Suprapubic skin (tissue), 4 donors: ENCODE results near the gene CNOT11. TPM values are rescaled to one million over a fixed set of nuclear protein-coding genes. Genes with fewer than 3 reads are reported as not detected.
"Not testable (repeated sequence)": the region's sequence is repeated elsewhere in the genome, so short reads cannot be mapped to it uniquely, and the experiment has no call there.

Source experiments
- DNase-seq, 2 donors: peaks; one replicate each; pipeline ENCODE4 v3.0.0-alpha.2; 2019; ENCODE audit warnings: low spot score in 2 of 2
- H3K27ac ChIP-seq: fragments of 200-600 bp; sonication (generic); one replicate; pipeline ENCODE4 v1.5.1; 2019
- H3K27me3 ChIP-seq: fragments of 200-600 bp; sonication (generic); one replicate; pipeline ENCODE4 v1.5.1; 2019
- H3K36me3 ChIP-seq: fragments of 200-600 bp; sonication (generic); one replicate; pipeline ENCODE4 v1.5.1; 2019
- H3K4me1 ChIP-seq: fragments of 200-600 bp; sonication (generic); one replicate; pipeline ENCODE4 v1.5.1; 2019
- H3K4me3 ChIP-seq: fragments of 200-600 bp; sonication (generic); one replicate; pipeline ENCODE4 v1.5.1; 2019; ENCODE audit warnings: mild to moderate bottlenecking
- H3K9me3 ChIP-seq: fragments of 200-600 bp; sonication (generic); one replicate; pipeline ENCODE4 v1.5.1; 2019
- EP300 ChIP-seq: sonication (generic); formaldehyde crosslinking; IDR thresholded peaks from one replicate; pipeline ENCODE4 v1.6.1; 2017; ENCODE audit warnings: antibody characterized with exemption
- POLR2A ChIP-seq, 2 donors: fragments of 450-650 bp; IDR thresholded peaks; one replicate each; pipeline ENCODE4 v1.6.1; 2017; ENCODE audit warnings: antibody characterized with exemption in 2 of 2, mild to moderate bottlenecking in 2 of 2, moderate library complexity in 2 of 2
- POLR2AphosphoS5 ChIP-seq, 3 donors: sonication (generic); formaldehyde crosslinking; IDR thresholded peaks; one replicate each; pipeline ENCODE4 v1.6.1; 2017; ENCODE audit warnings: antibody characterized with exemption in 3 of 3
- WGBS: methylation state at CpG from one replicate; pipeline ENCODE4 v1.1.5; 2018; 5-methylcytosine and 5-hydroxymethylcytosine counted together
- total RNA-seq, 4 donors: library from RNA; depleted of rRNA; stranded (reverse); fragments of >200 nt; gene quantifications; one replicate each; pipeline ENCODE4 v1.1.0, GENCODE V29; 2016
- TF ChIP-seq, protein P1 (sequence below), 2 donors: fragments of 200-600 bp in 1 of 2; fragments of 450-650 bp in 1 of 2; sonication (generic) in 1 of 2; IDR thresholded peaks; one replicate each; pipeline ENCODE4 v1.5.1; 2016 to 2019; ENCODE audit warnings: antibody characterized with exemption in 2 of 2, mild to moderate bottlenecking in 1 of 2, moderate library complexity in 1 of 2

Gene CNOT11
- total RNA-seq, 4 donors from 2014 or later: 24.9 to 32.7 (median 28.6) TPM

DNA sequence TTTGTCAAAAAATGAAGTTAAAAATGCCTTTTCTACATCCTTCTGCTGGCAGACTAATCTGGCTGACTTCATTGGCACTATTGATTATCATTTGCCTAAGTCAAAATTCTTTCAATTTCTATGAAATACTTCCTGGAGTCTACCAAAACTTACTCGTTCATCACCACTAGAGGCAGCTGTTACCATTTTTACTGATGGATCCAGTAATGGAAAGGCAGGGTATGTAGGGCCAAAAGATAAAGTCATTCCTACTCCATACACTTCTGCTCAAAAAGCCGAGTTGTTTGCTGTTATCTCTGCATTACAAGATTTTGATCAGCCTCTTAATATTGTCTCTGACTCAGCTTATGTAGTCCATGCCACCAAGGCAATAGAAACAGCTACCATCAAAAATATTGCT is 12.0 kb upstream of the CNOT11 start:
- WGBS: 20% methylated on average over 2 of the region's 2 CpGs
- not testable (repeated sequence) for H3K4me3 ChIP-seq, H3K9me3 ChIP-seq, H3K27ac ChIP-seq, H3K36me3 ChIP-seq, H3K27me3 ChIP-seq, DNase-seq, H3K4me1 ChIP-seq
- TF ChIP-seq, protein P1, sequence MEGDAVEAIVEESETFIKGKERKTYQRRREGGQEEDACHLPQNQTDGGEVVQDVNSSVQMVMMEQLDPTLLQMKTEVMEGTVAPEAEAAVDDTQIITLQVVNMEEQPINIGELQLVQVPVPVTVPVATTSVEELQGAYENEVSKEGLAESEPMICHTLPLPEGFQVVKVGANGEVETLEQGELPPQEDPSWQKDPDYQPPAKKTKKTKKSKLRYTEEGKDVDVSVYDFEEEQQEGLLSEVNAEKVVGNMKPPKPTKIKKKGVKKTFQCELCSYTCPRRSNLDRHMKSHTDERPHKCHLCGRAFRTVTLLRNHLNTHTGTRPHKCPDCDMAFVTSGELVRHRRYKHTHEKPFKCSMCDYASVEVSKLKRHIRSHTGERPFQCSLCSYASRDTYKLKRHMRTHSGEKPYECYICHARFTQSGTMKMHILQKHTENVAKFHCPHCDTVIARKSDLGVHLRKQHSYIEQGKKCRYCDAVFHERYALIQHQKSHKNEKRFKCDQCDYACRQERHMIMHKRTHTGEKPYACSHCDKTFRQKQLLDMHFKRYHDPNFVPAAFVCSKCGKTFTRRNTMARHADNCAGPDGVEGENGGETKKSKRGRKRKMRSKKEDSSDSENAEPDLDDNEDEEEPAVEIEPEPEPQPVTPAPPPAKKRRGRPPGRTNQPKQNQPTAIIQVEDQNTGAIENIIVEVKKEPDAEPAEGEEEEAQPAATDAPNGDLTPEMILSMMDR (IDR thresholded peaks at IDR 0.05): peak in 1 of 2 donors; percentile 16

DNA sequence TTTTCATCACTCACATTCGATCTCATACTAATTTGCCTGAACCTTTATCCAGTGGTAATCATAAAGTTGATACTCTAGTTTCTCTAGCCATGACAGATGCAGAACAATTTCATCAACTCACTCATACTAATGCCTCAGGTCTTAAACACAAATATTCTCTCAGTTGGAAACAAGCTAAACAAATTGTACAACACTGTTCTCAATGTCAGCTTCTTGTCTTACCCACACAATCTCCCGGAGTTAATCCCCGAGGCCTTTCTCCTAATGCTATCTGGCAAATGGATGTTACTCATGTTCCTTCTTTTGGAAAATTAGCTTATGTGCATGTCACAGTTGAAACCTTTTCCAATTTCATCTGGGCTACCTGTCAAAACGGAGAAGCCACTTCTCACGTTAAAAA is 11.5 kb upstream of the CNOT11 start:
- WGBS: 56% methylated on average over 5 of the region's 5 CpGs

DNA sequence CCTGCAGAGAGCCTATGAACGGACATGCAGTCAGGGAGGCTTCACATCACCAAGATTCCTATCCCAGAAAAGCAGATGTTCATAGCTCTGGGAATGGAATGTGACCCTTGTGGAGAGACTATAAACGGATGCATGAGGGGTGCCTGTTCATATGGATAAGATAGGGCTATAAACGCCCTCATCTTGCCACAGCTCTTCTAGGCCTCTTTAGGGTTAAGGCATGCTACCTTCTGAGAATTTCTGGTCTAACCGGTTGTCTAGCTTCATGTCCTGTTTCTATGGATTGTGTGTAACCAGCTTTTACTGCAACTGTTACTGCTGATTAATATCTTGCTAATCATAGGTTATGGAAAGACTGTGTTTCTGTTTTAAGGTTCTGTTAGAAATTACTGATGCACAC is 8.3 kb upstream of the CNOT11 start:
- 70% methylated on average over 4 of the region's 4 CpGs for WGBS
- not testable (repeated sequence) for H3K27ac ChIP-seq, H3K27me3 ChIP-seq, H3K4me1 ChIP-seq, H3K36me3 ChIP-seq, H3K4me3 ChIP-seq, H3K9me3 ChIP-seq, DNase-seq

More for the DNA sequence above, 11.5 kb upstream of the CNOT11 start:
- no peaks in the 10 kb centered on the region for H3K9me3 ChIP-seq
- no peak overlapping the region for H3K27ac ChIP-seq
- H3K4me1 ChIP-seq: peaks cover 5% of the 10 kb centered on the region
- no peaks in the 10 kb centered on the region for H3K36me3 ChIP-seq
- no peaks in the 10 kb centered on the region for H3K27me3 ChIP-seq
- TF ChIP-seq, protein P1 (IDR thresholded peaks at IDR 0.05): no peak
- TF ChIP-seq POLR2A (IDR thresholded peaks at IDR 0.05) (no peak), POLR2AphosphoS5 (IDR thresholded peaks at IDR 0.05) (no peak), EP300 (no peak)
- no peak overlapping the region for H3K4me3 ChIP-seq
- DNase-seq: no peak

DNA sequence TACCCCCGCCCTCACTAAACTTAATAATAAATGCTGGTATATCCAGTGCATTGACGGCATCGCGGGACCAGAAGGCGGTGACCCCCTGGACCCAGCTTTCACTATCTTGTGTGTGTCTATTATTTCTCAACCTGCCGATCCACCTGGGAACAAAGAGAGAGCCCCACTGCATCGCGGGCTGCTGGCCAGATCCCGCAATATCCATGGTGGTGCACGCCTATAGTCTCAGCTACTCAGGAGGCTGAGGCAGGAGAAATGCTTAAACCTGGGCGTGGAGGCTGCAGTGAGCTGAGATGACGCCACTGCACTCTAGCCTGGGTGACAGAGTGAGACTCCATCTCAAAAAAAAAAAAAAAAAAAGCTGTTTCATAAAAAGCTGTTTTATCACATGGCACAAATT is 7.8 kb upstream of the CNOT11 start:
- not testable (repeated sequence) for H3K36me3 ChIP-seq, H3K4me1 ChIP-seq, H3K9me3 ChIP-seq, DNase-seq, H3K27ac ChIP-seq, H3K4me3 ChIP-seq, H3K27me3 ChIP-seq
- WGBS: 89% methylated on average over 12 of the region's 12 CpGs

DNA sequence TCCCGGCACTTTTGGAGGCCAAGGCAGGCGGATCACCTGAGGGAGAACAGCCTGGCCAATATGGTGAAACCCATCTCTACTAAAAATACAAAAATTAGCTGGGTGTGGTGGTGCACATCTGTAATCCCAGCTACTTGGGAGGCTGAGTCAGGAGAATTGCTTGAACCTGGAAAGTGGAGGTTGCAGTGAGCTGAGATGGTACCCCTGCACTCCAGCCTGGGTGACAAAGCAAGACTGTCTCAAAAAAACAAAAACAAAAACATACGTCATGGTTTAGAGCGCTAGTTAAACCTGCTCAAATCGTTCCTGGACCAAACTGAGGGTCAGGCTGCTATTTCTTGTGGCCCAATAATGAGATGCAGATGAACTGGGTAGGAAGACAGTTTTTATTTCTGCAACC is 7.2 kb upstream of the CNOT11 start:
- not testable (repeated sequence) for DNase-seq, H3K4me1 ChIP-seq, H3K9me3 ChIP-seq, H3K4me3 ChIP-seq, H3K27me3 ChIP-seq, H3K27ac ChIP-seq, H3K36me3 ChIP-seq
- 91% methylated on average over 5 of the region's 5 CpGs for WGBS

DNA sequence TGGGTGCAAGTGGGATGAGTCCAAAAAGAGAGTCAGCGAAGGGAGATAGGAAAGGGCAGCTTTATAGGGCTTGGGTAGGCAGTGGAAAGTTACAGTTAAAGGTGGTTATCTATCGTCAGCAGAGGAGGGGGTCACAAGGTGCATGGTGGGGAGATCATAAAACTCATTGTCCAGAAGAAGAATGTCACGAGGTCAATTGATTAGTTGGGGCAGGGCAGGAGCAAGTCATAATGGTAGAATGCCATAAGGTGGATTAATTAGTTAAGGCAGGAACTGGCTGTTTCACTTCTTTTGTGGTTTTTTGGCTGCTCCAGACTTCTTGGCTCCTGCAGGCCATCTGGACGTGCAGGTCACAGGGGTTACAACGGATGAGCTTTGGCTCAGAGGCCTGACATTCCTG is 3.9 kb upstream of the CNOT11 start:
- H3K27me3 ChIP-seq, H3K36me3 ChIP-seq, H3K27ac ChIP-seq, H3K4me3 ChIP-seq, H3K9me3 ChIP-seq, DNase-seq: not testable (repeated sequence)
- H3K4me1 ChIP-seq: peaks cover 17% of the 10 kb centered on the region
- 80% methylated on average over 5 of the region's 5 CpGs for WGBS

DNA sequence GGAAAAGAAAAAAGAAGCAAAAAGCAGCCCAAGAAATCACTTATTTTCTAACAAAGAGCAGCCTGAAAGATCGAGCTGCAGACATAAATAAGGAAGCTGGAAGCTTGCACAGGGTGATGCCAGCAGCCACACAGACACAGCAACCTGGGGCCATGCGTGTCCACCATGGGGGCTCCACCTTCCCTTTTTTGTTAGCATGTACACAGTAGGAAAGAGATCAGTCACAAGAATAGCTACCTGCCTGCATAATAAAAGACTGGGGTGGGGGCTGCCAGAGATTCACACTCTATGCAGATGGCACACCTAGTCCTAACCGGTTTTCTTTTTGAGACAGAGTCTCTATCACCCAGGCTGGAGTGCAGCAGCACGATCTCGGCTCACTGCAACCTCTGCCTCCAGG is 2.9 kb upstream of the CNOT11 start:
- H3K9me3 ChIP-seq: no peaks in the 10 kb centered on the region
- 83% methylated on average over 5 of the region's 5 CpGs for WGBS

DNA sequence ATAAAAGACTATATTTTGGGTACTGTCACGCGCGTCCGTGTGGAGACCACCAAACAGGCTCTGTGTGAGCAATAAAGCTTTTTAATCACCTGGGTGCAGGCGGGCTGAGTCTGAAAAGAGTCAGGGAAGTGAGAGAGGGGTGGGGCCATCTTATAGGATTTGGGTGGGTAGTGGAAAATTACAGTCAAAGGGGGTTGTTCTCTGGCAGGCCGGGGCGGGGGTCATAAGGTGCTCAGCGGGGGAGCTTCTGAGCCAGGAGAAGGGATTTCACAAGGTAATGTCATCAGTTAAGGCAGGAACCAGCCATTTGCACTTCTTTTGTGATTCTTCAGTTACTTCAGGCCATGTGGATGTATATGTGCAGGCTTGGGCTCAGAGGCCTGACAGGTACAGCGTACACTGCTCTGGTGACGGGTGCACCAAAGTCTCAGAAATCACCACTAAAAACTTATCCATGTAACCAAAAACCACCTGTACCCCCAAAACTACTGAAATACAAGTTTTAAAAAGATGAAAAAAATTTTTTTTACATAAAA is 1.4 kb upstream of the CNOT11 start:
- not testable (repeated sequence) for DNase-seq, H3K27ac ChIP-seq, H3K27me3 ChIP-seq, H3K4me3 ChIP-seq, H3K9me3 ChIP-seq, H3K36me3 ChIP-seq
- peaks cover 35% of the 10 kb centered on the region for H3K4me1 ChIP-seq
- 83% methylated on average over 10 of the region's 10 CpGs for WGBS

More for the DNA sequence above, 2.9 kb upstream of the CNOT11 start:
- H3K4me1 ChIP-seq: peaks cover 23% of the 10 kb centered on the region
- no peak overlapping the region for H3K27ac ChIP-seq
- no peak overlapping the region for H3K4me3 ChIP-seq
- DNase-seq: no peak
- no peaks in the 10 kb centered on the region for H3K36me3 ChIP-seq
- TF ChIP-seq, protein P1 (IDR thresholded peaks at IDR 0.05): no peak
- TF ChIP-seq POLR2A (IDR thresholded peaks at IDR 0.05) (no peak), EP300 (no peak), POLR2AphosphoS5 (IDR thresholded peaks at IDR 0.05) (no peak)
- H3K27me3 ChIP-seq: no peaks in the 10 kb centered on the region
